Stimulated activated CD4-positive, alpha-beta T cell treated with anti-CD3 and anti-CD28 coated beads, Interleukin-2, amount 100 ng/mL, for 24 hours (primary cell): ENCODE results near the gene ARHGAP32.
"Not testable (repeated sequence)": the region's sequence is repeated elsewhere in the genome, so short reads cannot be mapped to it uniquely, and the experiment has no call there.

Source experiments
- DNase-seq, 2 donors: peaks; one replicate each; pipeline ENCODE4 v3.0.0-alpha.2; 2020

Gene ARHGAP32

DNA sequence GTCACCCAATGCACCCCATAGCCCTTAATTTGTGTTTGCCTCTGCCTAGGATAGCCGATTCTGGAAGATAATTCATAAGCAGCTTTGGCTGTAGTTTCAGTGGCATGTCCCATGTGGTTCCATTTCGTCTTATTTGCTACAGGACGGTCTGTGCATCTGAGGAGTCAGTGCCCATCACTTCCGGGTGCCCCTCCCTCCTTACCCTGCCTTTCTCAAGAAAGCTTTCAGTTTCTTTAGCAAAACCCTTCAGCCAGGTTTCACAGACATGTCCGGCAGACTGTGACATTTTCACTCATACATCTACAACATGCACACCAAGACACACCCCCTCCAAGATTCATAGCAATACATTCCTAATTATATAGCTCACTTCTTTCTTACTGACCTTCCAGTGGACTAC, 263.7 kb downstream of the ARHGAP32 start:
- DNase-seq = no peak

DNA sequence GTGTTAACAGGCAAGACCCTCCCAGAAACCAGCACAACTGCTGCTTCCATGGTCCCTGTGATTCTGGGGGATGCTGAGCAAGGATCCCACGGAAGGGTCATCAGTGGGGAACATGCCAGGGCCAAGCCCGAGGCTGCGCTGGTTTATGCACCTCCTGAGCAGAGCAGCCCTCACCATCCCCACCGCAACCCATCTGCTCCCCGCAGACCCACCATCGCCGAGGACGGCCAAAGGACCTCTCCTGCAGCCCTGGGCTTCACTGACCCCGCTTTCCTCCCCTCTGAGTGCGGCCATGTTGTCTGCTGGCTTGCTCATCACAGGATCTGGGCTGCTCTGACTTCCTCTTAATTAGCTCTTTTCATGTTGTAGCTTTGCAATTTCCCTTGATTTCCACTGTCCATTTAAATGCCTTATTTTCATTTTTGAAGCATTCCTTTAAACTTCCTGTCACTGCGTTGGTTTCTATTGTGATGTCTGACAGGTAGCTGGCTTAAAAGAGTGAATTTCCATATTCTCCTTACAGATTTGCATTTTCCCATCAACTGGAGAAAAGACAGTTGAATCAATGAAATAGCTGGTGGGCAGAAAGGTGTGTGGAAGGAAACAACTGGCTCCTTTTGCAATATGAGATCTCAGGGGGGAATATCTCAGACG, 264.3 kb downstream of the ARHGAP32 start:
- no peak for DNase-seq

DNA sequence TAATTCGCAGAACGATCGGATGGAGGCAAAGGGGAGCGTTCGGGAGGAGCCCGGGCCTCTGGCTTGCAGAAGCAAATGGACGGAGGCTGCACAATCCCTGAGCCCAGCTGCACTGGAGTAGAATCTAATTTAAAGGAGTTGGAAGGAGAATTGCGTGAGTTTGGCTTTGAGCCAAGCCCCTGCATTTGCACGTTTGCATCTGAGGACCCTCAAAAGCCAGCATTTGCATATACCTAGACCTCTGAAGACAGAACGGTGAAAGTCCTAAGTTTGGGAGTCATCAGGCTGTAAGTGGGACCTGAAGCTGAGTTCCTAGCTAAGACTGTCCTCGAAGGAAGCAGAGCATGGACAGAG, 265.0 kb downstream of the ARHGAP32 start:
- no peak for DNase-seq

- DNase-seq = no peak
Observed at GRCh38 chr11:128926437-128927107, 265.6 kb downstream of the ARHGAP32 start.

GRCh38 chr11:128926000-128926399, 266.1 kb downstream of the ARHGAP32 start:
- no peak for DNase-seq

DNA sequence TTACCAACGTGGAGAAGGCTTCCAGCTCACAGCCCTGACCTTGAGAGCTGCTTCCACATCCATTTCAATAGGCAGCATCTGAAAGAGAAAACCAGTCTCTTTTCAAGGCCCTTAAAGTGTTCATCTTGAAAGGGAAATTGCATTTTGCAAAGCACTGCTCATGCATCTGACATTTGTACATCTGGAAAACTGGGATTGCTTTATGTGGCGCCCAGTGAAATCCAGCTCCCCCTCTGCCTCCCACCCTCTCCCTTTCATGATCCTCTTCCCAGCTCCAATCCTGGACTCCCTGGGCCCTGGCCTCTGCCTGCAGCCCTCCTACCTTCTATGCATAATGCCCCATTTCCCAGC, 266.9 kb downstream of the ARHGAP32 start:
- DNase-seq = no peak

- DNase-seq = no peak
Observed at GRCh38 chr11:128924510-128925249, 267.4 kb downstream of the ARHGAP32 start.

- DNase-seq = no peak
Observed at GRCh38 chr11:128924104-128924503, 268.0 kb downstream of the ARHGAP32 start.

GRCh38 chr11:128921793-128922192, 270.3 kb downstream of the ARHGAP32 start:
- DNase-seq = no peak

DNA sequence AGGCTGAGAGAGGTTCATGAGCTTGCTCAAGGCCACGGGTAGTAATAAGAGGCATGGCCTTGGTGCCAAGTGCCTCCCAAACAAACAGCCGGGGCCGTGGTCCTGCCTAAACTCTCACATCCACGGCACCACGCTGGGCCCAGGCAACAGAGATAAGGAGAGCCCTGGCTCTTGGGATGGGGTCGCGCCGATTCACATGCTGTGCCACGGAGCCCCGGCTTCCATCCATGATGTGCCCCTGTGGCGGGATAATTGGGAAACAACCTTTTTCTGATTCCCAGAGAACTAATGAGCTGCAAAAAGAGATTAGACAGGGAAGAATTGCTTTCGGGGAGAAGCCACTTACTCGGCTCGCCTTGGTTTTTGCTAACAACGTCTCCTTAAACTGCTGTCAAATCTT, 271.5 kb downstream of the ARHGAP32 start:
- no peak for DNase-seq

- DNase-seq = not testable (repeated sequence)
Observed at GRCh38 chr11:128919635-128920034, 272.5 kb downstream of the ARHGAP32 start.

- no peak for DNase-seq
Observed at GRCh38 chr11:128919216-128919615, 272.9 kb downstream of the ARHGAP32 start.

- DNase-seq = no peak
Observed at GRCh38 chr11:128917144-128917724, 274.9 kb downstream of the ARHGAP32 start.

DNA sequence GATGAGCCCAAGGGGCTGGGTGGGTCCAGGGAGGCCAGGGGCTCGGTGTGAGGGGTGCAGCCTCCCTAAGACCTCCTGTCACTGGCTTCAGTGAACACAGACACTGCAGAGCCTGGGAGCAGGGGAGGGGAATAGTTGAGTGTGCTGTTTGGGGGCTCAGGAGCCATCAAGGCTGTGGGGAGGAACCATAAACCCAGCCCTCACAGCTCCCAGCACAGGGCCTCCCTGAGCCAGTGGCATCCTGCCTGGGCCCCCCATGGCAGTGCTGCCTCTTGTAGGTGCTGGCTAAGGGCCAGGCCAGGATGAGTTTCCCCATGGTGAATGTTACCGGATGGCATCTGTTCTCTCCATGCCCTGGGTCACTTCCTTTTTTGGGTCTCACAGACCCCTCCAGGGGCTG, 275.4 kb downstream of the ARHGAP32 start:
- no peak for DNase-seq

GRCh38 chr11:128916037-128916572, 276.0 kb downstream of the ARHGAP32 start:
- DNase-seq = no peak

DNA sequence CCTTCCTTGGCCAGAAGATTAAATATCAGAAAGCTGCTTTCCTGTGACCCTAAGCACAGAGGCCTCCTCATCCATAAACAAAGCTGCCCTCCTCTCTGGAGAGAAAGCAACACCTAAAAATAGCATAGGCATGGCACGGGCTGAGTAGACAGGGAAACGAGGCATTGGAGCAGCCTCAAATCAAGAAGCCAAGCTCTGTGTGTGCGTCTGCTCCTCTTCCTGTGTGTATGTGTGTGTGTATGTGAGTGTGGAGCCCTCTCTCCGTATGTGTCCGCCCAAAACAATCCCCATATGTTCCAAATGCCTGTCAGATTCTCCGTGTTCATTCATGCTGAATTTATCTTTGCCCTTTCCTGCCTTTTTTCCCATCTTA, 277.0 kb downstream of the ARHGAP32 start:
- DNase-seq = no peak
